ENCODE results near the gene TSNAXIP1. TPM values are rescaled to one million over a fixed set of nuclear protein-coding genes. Genes with fewer than 3 reads are reported as not detected.

The TSNAXIP1 gene
- total and polyA plus RNA-seq, 10 of the 15 experiments (the other 5 are each of a cell fraction or from before 2014, with no cell fraction given): 0.09 to 0.63 (median 0.37) TPM; not detected in 1

DNA sequence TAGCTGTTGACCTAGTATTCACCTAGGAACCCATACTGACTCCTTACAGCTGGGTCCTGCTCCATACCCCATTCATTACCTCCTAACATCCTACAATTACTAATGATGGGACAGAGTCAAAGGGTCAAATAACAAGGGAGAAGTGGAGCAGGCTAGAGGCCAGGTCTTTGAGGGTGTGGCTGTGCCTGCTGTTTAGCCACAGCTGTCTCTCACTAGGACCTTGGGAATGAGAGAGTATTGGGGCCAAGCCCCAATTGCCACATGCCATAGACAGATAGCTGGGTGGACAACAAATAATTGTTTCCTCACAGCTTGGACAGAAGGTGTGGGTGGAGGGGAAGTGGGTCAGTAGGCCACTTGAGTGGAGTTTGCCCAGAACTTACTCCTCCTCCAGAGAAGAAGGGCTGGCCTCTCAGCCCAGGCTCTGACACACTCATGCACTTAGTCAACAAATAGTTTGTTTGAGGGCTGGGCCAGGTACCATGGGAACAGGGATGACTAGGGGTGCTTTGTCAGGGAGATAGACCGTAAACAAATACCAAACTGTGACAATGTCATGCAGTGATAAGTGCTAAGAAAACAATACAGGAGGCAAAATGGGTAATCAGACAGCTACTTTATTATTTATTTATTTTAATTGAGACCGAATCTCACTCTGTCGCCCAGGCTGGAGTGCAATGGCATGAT is 51.0 kb downstream of the TSNAXIP1 start:
- Histone ChIP-seq H3K4me3 (no peak overlapping the region), H3K4me1 (ENCODE audit: control insufficient read depth, insufficient read depth, low read length) (no peaks in the 10 kb centered on the region), H3K27me3 (replicated peaks in 1 of 2; ENCODE audit: control insufficient read depth in 2 of 2, insufficient read depth in 2 of 2, low read length in 1 of 2) (no peaks in the 10 kb centered on the region), H3K79me2 (ENCODE audit: control insufficient read depth, insufficient read depth, low read length) (peaks cover 60% of the 10 kb centered on the region), H4K20me1 (ENCODE audit: control insufficient read depth, insufficient read depth) (0 out of 2 replicates have a peak, but pooled peaks cover 4% of the 10 kb centered on the region), H3K36me3 (ENCODE audit: control insufficient read depth in 2 of 2, insufficient read depth in 2 of 2, low read length in 1 of 2) (peaks cover 6 to 7% of the 10 kb centered on the region in 2 experiments; a peak in 3 of 4 replicates), H3K9me3 (replicated peaks; ENCODE audit: control insufficient read depth, insufficient read depth, low read length) (no peaks in the 10 kb centered on the region), H3K9ac (ENCODE audit: control insufficient read depth, insufficient read depth, low read length) (no peak overlapping the region), H3K27ac (ENCODE audit: control insufficient read depth, insufficient read depth) (no peak overlapping the region), H2AFZ (ENCODE audit: control insufficient read depth, low read depth, low read length) (no peak overlapping the region), H3K4me2 (ENCODE audit: control insufficient read depth, insufficient read depth) (no peak overlapping the region)
- TF ChIP-seq SPI1 (IDR thresholded peaks at IDR 0.05; ENCODE audit: borderline replicate concordance, insufficient read depth, low read depth, low read length): 0 out of 2 replicates have a peak, but pooled peaks have one; percentile 15
- TF ChIP-seq, protein P1, sequence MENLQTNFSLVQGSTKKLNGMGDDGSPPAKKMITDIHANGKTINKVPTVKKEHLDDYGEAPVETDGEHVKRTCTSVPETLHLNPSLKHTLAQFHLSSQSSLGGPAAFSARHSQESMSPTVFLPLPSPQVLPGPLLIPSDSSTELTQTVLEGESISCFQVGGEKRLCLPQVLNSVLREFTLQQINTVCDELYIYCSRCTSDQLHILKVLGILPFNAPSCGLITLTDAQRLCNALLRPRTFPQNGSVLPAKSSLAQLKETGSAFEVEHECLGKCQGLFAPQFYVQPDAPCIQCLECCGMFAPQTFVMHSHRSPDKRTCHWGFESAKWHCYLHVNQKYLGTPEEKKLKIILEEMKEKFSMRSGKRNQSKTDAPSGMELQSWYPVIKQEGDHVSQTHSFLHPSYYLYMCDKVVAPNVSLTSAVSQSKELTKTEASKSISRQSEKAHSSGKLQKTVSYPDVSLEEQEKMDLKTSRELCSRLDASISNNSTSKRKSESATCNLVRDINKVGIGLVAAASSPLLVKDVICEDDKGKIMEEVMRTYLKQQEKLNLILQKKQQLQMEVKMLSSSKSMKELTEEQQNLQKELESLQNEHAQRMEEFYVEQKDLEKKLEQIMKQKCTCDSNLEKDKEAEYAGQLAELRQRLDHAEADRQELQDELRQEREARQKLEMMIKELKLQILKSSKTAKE (IDR thresholded peaks at IDR 0.05; ENCODE audit: low read depth, poor library complexity, severe bottlenecking): no peak
- TF ChIP-seq IRF4 (IDR thresholded peaks at IDR 0.05; ENCODE audit: low read depth, low read length): no peak
- CTCF ChIA-PET: interaction anchor here (1.6 kb wide), 1 partner anchor 42 kb away, joined by 8 read pairs; no protein-coding TSS in a partner anchor
- SMC1A ChIA-PET (ENCODE audit: uncharacterized antibody, unreplicated experiment): interaction anchor here (1.2 kb wide), 1 partner anchor 11 kb away, joined by 3 read pairs; the partner anchor contains the start of gene NUTF2
- POLR2A ChIA-PET: interaction anchor here (0.8 to 1.0 kb wide), 2 partner anchors 10 to 13 kb away, joined by 3 read pairs; no protein-coding TSS in a partner anchor
- intact Hi-C loops (cut with micrococcal nuclease; ENCODE audit: unreplicated experiment) (no loop called here), in situ Hi-C loops (cut with MboI) (no loop called here)
- no TSS peak for BruUV-seq (replicated peaks)
- RAD21 ChIA-PET (ENCODE audit: unreplicated experiment): no interaction called here
- ATAC-seq: peak; percentile 73
- 78% methylated on average over 3 of the region's 3 CpGs for WGBS (ENCODE audit: insufficient coverage, insufficient replicate concordance, low lambda C conversion rate, missing lambda C conversion rate)
- FAIRE-seq: no peak
- DNase-seq (ENCODE audit: low read depth, low spot score): no peak
